HG03378 (cell line): ENCODE data around the gene POU2F3.

Source experiments
- ATAC-seq: cut with Tn5 transposase; IDR thresholded peaks from one replicate; pipeline ENCODE4 v1.9.1; 2021; ENCODE audit warnings: mild to moderate bottlenecking, moderate library complexity; ENCODE audit not compliant: unreplicated experiment

The POU2F3 gene

GRCh38 chr11:120224972-120225909 lies 14.7 kb upstream of the POU2F3 start:
- ATAC-seq, result no peak

DNA sequence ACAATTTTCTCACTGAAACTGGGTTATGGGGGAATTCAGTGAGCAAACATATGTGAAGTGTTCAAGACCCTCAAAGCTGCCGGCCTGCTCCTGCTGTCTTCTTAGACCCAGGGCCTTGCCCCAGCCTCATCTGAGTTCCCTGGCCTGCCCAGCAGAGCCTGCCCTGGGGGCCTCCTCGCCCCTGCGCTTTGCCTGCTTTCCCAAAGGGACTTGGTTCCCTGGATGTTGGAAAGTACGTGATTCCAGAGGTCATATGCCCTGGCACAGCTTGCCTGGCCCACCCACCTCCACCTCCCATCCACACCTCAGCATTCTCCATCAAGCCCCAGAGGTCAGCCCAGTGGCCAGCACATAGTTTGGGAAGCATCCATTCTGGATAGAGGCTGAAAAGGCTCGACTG lies 13.7 kb upstream of the POU2F3 start:
- ATAC-seq, result no peak

- ATAC-seq, result no peak
Measured at GRCh38 chr11:120226714-120227113, 13.2 kb upstream of the POU2F3 start.

- no peak for ATAC-seq
Measured at GRCh38 chr11:120227228-120227852, 12.6 kb upstream of the POU2F3 start.

- ATAC-seq, result no peak
Measured at GRCh38 chr11:120228794-120229384, 11.1 kb upstream of the POU2F3 start.

DNA sequence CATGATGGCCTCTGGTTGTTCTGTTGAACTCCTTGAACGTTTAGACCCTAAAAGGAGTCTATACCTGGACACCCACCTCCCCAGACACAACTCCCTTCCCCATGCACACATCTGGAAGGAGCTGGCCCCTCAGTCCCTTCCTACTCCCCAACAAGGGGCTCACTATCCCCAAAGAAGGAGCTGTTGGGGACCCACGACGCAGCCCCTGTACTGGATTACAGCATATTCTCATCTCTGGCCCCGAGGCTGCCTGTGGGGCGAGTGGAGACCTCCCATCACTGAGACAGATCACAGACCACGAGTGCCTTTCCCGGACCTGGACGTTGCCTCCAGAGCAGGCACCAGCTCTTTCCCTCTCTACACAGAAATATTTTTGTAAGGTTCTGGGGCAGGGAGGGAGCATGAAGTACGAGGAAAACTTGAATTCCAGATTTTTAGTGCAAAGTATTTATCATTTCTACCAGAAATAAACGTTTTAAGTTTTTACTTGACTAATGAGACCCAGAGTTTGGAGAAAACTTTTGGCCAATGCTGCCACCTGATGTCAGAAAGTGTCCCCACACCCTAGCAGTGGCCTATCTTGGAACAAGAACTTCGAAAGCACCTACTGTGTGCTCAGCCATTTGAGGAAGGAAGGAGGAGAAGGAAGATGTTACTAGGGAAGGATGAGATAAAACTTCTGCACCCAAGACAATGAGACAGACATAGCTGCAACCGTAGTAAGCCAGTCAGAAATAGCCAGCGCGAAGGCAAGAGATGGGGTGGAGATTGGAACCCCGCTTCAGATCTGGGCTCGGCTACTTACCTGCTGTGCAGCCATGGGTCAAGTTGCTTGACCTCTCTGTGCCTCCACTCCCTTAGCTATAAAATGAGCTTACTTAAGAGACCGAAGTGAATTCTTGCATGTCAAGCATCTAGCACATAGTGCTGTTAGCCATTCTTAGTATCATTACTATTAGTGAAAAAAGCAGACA lies 10.2 kb upstream of the POU2F3 start:
- no peak for ATAC-seq

- no peak for ATAC-seq
Measured at GRCh38 chr11:120230433-120231071, 9.4 kb upstream of the POU2F3 start.

DNA sequence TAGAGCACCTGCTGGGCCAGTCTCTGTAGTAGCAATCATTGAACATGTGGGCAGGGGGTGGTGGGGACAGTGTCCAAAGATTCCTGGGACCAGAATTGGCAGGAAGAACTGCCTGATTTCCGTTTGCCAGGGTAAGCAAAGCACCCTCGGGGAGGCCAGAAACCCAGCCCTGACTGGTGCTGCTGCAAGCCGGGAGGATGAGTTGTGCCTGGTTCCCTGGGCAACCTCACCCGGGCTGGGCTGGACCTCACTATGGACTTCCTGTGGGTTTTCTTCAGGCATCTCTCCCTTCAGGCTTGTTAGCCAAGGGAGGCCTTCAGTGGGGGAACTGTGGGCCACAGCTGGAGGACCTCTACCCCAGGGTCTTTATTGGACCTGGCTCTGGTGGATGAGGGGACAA lies 8.0 kb upstream of the POU2F3 start:
- ATAC-seq, result no peak

GRCh38 chr11:120233207-120233803 lies 6.6 kb upstream of the POU2F3 start:
- no peak for ATAC-seq

GRCh38 chr11:120235024-120235628 lies 4.8 kb upstream of the POU2F3 start:
- no peak for ATAC-seq

GRCh38 chr11:120236169-120237107 lies 3.5 kb upstream of the POU2F3 start:
- no peak for ATAC-seq

DNA sequence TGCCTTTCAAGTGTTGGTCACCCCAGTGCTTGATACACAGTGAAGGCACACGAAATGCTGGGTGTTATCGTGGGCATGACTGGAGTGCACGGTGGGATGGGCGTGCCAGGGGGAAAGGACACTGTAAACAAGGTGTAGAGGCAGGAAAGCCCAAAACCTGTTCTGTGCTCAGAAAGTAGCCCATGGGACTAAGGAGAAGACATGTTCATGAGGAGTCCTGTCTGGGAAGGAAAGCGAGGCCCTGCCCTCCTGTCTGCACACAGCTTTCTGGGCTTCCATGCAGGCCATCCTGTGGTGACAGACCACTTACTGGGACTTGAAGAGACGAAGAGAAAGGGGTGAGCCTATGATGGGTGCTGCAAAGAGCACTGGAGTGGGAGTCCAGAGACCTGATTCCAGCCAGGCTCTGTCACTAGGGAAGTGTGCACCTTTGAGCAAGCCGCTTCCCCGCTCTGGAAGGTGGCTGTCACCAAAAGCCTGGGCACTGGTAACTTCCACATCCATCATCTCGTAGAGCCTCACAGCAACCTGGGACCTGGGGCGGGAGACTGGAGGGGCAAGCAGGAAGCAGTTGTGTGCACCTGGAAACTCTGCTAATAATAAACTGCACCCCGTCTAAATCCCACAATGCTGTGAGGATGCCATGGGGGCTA lies 846 bp upstream of the POU2F3 start:
- ATAC-seq, result no peak

DNA sequence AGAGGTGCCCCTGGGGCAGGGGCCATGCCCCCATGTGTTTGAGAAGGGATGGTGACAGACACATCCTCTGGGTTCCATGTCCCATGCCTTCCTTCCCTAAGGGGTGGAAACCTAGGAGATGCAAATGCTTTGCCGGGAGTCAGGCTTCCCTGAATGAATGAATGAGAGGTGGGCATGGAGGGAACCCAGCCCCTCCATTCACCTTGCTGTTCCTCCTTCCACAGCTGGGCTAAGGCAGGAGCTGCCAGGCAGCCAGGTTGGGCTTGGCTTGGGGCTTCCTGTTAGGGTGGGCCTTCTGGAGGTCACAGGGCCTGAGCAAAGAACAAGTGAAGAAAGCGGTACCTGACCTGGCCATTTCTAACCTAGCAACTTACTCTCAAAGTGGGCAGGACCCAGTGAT lies 926 bp downstream of the POU2F3 start:
- ATAC-seq, result no peak

DNA sequence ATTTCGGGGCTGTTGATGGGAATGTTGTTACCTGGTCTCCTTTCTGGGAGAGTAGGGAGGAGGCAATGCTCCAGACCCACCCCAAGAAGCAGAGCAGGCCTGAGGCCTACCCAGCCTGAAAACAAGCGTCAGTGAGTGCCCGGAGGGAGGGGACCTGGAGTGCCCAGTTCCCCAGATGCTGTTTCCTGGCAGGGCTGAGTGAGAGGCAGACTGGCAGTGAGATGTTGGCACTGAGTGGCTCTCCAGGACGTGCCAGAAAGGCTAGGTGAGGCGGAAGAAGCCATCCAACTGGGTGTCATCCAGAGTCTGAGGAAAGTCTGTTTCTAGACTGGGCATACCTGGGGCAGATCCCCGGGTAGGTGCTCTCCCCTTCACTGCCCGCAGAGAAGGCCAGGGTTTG lies 1.3 kb downstream of the POU2F3 start:
- no peak for ATAC-seq

- ATAC-seq, result no peak
Measured at GRCh38 chr11:120243221-120243620, 3.3 kb downstream of the POU2F3 start.

- no peak for ATAC-seq
Measured at GRCh38 chr11:120244476-120245365, 4.8 kb downstream of the POU2F3 start.

GRCh38 chr11:120245434-120245833 lies 5.5 kb downstream of the POU2F3 start:
- ATAC-seq, result no peak
